B cell (primary cell): ENCODE measurements around the gene TAS2R39. TPM values are rescaled to one million over a fixed set of nuclear protein-coding genes. Genes with fewer than 3 reads are reported as not detected.

ENCODE experiments used
- ATAC-seq: fragments of 200-7000 bp; cut with Tn5 transposase; one replicate; pipeline ENCODE4 v1.10.0; 2021; ENCODE audit warnings: low read depth, mild to moderate bottlenecking, moderate number of reproducible peaks, moderate library complexity
- CTCF ChIA-PET: fragments of 350-600 bp; sonication (Branson Sonifier 250); formaldehyde crosslinking; loops from one replicate; lab custom pipeline; 2021; ENCODE audit warnings: antibody characterized with exemption, inconsistent platforms; lab: Charles Lee
- POLR2A ChIA-PET: fragments of 350-600 bp; sonication (Branson Sonifier 250); formaldehyde crosslinking; loops from one replicate; lab custom pipeline; 2021; ENCODE audit warnings: antibody characterized with exemption; lab: Charles Lee
- DNase-seq: peaks from one replicate; pipeline ENCODE4 v3.0.0; 2013
- H2AFZ ChIP-seq: 2 replicates; pipeline ENCODE4 v1.6.1; 2012; ENCODE audit warnings: mild to moderate bottlenecking, low read depth, low read length; ENCODE audit not compliant: insufficient read depth, poor library complexity, severe bottlenecking
- H3K27ac ChIP-seq, 2 donors: 1 replicate in 1 of 2; 2 replicates in 1 of 2; pipeline ENCODE4 v1.5.1; 2012 to 2013; ENCODE audit warnings: low read length in 2 of 2, mild to moderate bottlenecking in 2 of 2, moderate library complexity in 1 of 2
- H3K27me3 ChIP-seq, 4 experiments: fragments of 200-600 bp in 1 of 4; sonication (generic) in 1 of 4; replicated peaks in 1 of 4; 1 replicate in 2 of 4; 2 replicates in 2 of 4; pipeline versions ENCODE4 v1.6.1 to v1.7.0; 2013 to 2016; ENCODE audit warnings: low read length in 3 of 4, mild to moderate bottlenecking in 2 of 4, mixed read lengths in 1 of 4, moderate library complexity in 1 of 4; ENCODE audit not compliant: insufficient read depth in 4 of 4, control insufficient read depth in 3 of 4; ENCODE audit errors: control extremely low read depth in 1 of 4
- H3K36me3 ChIP-seq, 2 experiments: replicated peaks in 1 of 2; 1 replicate in 1 of 2; 2 replicates in 1 of 2; pipeline versions ENCODE4 v1.6.1 to v1.7.1; 2013; ENCODE audit warnings: low read length in 1 of 2; ENCODE audit not compliant: insufficient read depth in 2 of 2, control insufficient read depth in 1 of 2; ENCODE audit errors: control extremely low read depth in 1 of 2, extremely low read depth in 1 of 2
- H3K4me1 ChIP-seq, 2 donors: fragments of 200-600 bp in 1 of 2; sonication (generic) in 1 of 2; 1 replicate in 1 of 2; 2 replicates in 1 of 2; pipeline versions ENCODE4 v1.5.1 to v1.6.1; 2013 to 2017; ENCODE audit warnings: low read length in 2 of 2; ENCODE audit not compliant: control insufficient read depth in 2 of 2, insufficient read depth in 2 of 2
- H3K4me2 ChIP-seq: replicated peaks from 2 replicates; pipeline ENCODE3; 2012; ENCODE audit warnings: mild to moderate bottlenecking, low read depth, low read length; ENCODE audit not compliant: poor library complexity, severe bottlenecking
- H3K4me3 ChIP-seq, 5 experiments: fragments of 200-600 bp in 1 of 5; sonication (generic) in 1 of 5; 1 replicate in 3 of 5; 2 replicates in 2 of 5; pipeline versions ENCODE4 v1.5.1 to v1.7.0; 2011 to 2016; ENCODE audit warnings: low read length in 4 of 5, mild to moderate bottlenecking in 4 of 5, low read depth in 2 of 5, control low read depth in 1 of 5, moderate library complexity in 1 of 5; ENCODE audit not compliant: insufficient read depth in 1 of 5; ENCODE audit errors: control extremely low read depth in 1 of 5, extremely low read depth in 1 of 5
- H3K79me2 ChIP-seq: fragments of 200-600 bp; sonication (generic); one replicate; pipeline ENCODE4 v1.6.0; 2016; ENCODE audit warnings: low read length; ENCODE audit not compliant: control insufficient read depth, insufficient read depth
- H3K9ac ChIP-seq: fragments of 200-600 bp; sonication (generic); 2 replicates; pipeline ENCODE4 v1.6.1; 2017; ENCODE audit warnings: mild to moderate bottlenecking, low read length, moderate library complexity
- H3K9me3 ChIP-seq, 3 donors: one replicate each; pipeline versions ENCODE4 v1.6.1 to v1.7.1; 2013; ENCODE audit warnings: low read length in 2 of 3; ENCODE audit not compliant: control insufficient read depth in 2 of 3, insufficient read depth in 1 of 3; ENCODE audit errors: control extremely low read depth in 1 of 3
- H4K20me1 ChIP-seq: 2 replicates; pipeline ENCODE4 v1.6.0; 2012; ENCODE audit warnings: mild to moderate bottlenecking, low read length; ENCODE audit not compliant: insufficient read depth, control insufficient read depth, poor library complexity, severe bottlenecking
- H3K27ac Mint-ChIP-seq: one replicate; pipeline ENCODE4 v1.8.0; 2021; ENCODE audit warnings: mixed read lengths
- H3K27me3 Mint-ChIP-seq: one replicate; pipeline ENCODE4 v1.8.0; 2021; ENCODE audit warnings: mixed read lengths
- H3K4me1 Mint-ChIP-seq: one replicate; pipeline ENCODE4 v1.8.0; 2021; ENCODE audit warnings: mixed read lengths
- H3K4me3 Mint-ChIP-seq: one replicate; pipeline ENCODE4 v1.8.0; 2021; ENCODE audit warnings: mixed read lengths
- H3K9me3 Mint-ChIP-seq: one replicate; pipeline ENCODE4 v1.8.0; 2022; ENCODE audit warnings: mixed read lengths; ENCODE audit not compliant: insufficient read depth
- EZH2 ChIP-seq: IDR thresholded peaks from 2 replicates; pipeline ENCODE4 v1.6.1; 2012; ENCODE audit warnings: borderline replicate concordance, low read depth, mild to moderate bottlenecking, moderate library complexity, low read length; ENCODE audit not compliant: insufficient read depth, poor library complexity, severe bottlenecking
- WGBS: methylation state at CpG from one replicate; pipeline ENCODE4 v1.1.5; 2013; ENCODE audit warnings: missing lambda C conversion rate; ENCODE audit not compliant: insufficient coverage; 5-methylcytosine and 5-hydroxymethylcytosine counted together
- intact Hi-C: fragments of 100-400 bp; cut with micrococcal nuclease; formaldehyde crosslinking; loops from one replicate; pipeline ENCODE4 v1.10.0; 2022
- polyA plus RNA-seq: library from polyadenylated mRNA; depleted of rRNA; stranded (reverse); fragments of >200 nt; gene quantifications from 2 replicates; pipeline ENCODE4 v1.2.3, GENCODE V29; 2012
- small RNA-seq: library from RNA; depleted of rRNA; stranded (forward); fragments of <200 nt; gene quantifications from one replicate; pipeline ENCODE3, GENCODE V24; 2012; ENCODE audit warnings: low replicate concordance, low read depth; ENCODE audit not compliant: insufficient read length
- total RNA-seq, 2 donors: library from RNA; stranded (reverse); fragments of 120-200 nt in 1 of 2; gene quantifications; 1 replicate in 1 of 2; 2 replicates in 1 of 2; pipeline versions ENCODE4 v1.2.3 to v1.2.4, GENCODE V29; 2013 to 2022
- TF ChIP-seq, protein P1 (sequence below): fragments of 200-600 bp; IDR thresholded peaks from one replicate; pipeline ENCODE4 v1.8.0; 2022; ENCODE audit warnings: antibody characterized with exemption, mild to moderate bottlenecking

TAS2R39 gene
- total and polyA plus RNA-seq, 2 donors (not counting 1 experiment from before 2014, with no cell fraction given): not detected

DNA sequence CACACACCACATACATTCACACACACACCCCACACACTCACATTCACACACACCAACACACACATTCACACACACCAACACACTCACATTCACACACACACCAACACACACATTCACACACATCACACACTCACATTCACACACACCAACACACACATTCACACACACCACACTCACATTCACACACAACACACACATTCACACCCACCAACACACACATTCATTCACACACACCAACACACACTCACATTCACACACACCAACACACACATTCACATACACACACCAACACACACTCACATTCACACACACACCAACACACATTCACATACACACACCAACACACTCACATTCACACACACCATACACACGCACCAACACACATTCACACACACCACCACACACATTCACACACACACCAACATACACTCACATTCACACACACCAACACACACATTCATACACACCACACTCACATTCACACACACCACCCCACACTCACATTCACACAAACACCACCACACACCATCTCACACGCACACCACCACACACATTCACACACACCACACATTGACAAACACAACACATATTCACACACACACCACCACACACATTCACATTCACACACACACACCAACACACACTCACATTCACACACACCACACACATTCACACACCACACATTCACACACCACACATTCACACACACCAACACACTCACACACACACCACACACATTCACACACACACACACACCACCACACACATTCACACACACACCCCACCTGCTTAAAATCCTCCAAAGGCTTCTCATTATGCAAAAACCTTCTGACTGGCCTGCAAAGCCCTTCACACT lies 47.6 kb downstream of the TAS2R39 start:
- no peaks in the 10 kb centered on the region for H3K4me1 ChIP-seq
- Mint-ChIP-seq H3K4me3 (no peak overlapping the region), H3K27me3 (peaks cover 13% of the 10 kb centered on the region), H3K4me1 (no peaks in the 10 kb centered on the region), H3K9me3 (peaks cover under 1% of the 10 kb centered on the region), H3K27ac (no peak overlapping the region)
- ChIA-PET POLR2A (no interaction called here), CTCF (interaction anchor here (1.4 to 2.2 kb wide), 3 partner anchors 10 to 48 kb away, joined by 3 to 22 read pairs (median 10); no protein-coding TSS in a partner anchor)
- H2AFZ ChIP-seq: no peak overlapping the region
- H3K36me3 ChIP-seq: no peaks in the 10 kb centered on the region
- intact Hi-C loops: no loop called here
- no peak for ATAC-seq
- DNase-seq: no peak
- H4K20me1 ChIP-seq: no peaks in the 10 kb centered on the region
- peaks cover 0 to 4% (median under 1%) of the 10 kb centered on the region in 3 donors for H3K9me3 ChIP-seq
- 96% methylated on average over 2 of the region's 2 CpGs for WGBS
- H3K4me3 ChIP-seq: no peak overlapping the region
- H3K9ac ChIP-seq: no peak overlapping the region
- H3K79me2 ChIP-seq: no peaks in the 10 kb centered on the region
- peaks cover 0 to 4% (median 0%) of the 10 kb centered on the region in 4 experiments for H3K27me3 ChIP-seq
- no peak overlapping the region for H3K4me2 ChIP-seq
- TF ChIP-seq EZH2: no peak
- TF ChIP-seq, protein P1, sequence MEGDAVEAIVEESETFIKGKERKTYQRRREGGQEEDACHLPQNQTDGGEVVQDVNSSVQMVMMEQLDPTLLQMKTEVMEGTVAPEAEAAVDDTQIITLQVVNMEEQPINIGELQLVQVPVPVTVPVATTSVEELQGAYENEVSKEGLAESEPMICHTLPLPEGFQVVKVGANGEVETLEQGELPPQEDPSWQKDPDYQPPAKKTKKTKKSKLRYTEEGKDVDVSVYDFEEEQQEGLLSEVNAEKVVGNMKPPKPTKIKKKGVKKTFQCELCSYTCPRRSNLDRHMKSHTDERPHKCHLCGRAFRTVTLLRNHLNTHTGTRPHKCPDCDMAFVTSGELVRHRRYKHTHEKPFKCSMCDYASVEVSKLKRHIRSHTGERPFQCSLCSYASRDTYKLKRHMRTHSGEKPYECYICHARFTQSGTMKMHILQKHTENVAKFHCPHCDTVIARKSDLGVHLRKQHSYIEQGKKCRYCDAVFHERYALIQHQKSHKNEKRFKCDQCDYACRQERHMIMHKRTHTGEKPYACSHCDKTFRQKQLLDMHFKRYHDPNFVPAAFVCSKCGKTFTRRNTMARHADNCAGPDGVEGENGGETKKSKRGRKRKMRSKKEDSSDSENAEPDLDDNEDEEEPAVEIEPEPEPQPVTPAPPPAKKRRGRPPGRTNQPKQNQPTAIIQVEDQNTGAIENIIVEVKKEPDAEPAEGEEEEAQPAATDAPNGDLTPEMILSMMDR: no peak
- no peak overlapping the region for H3K27ac ChIP-seq

Small RNA genes within 50 kb of the gene (small RNA-seq; reads per million reads assigned to genes)
- not detected for gene AC073342.3

Other genes with a start within 250 kb of the TAS2R39 start
- gene TRPV5, start 249.7 kb upstream of the TAS2R39 start, total RNA-seq: not detected in 2 replicates
- gene TRPV5, start 249.7 kb upstream of the TAS2R39 start, polyA plus RNA-seq: 0.03 TPM in 1 of 2 replicates, not detected in the other
- gene LLCFC1, start 243.9 kb upstream of the TAS2R39 start, total RNA-seq: not detected in 2 replicates
- gene LLCFC1, start 243.9 kb upstream of the TAS2R39 start, polyA plus RNA-seq: not detected in 2 replicates
- gene KEL, start 221.1 kb upstream of the TAS2R39 start, total RNA-seq: 0.46 and 0.71 TPM in 2 replicates
- 0.27 and 0.48 TPM in 2 replicates for gene KEL, start 221.1 kb upstream of the TAS2R39 start, polyA plus RNA-seq
- not detected in 2 replicates for gene OR9A2, start 156.3 kb upstream of the TAS2R39 start, total RNA-seq
- gene OR9A2, start 156.3 kb upstream of the TAS2R39 start, polyA plus RNA-seq: not detected in 2 replicates
- not detected in 2 replicates for gene OR6V1, start 131.1 kb upstream of the TAS2R39 start, total RNA-seq
- not detected in 2 replicates for gene OR6V1, start 131.1 kb upstream of the TAS2R39 start, polyA plus RNA-seq
- gene PIP, start 51.3 kb upstream of the TAS2R39 start, total RNA-seq: not detected in 2 replicates
- not detected in 2 replicates for gene PIP, start 51.3 kb upstream of the TAS2R39 start, polyA plus RNA-seq
- not detected in 2 replicates for gene TAS2R40, start 38.6 kb downstream of the TAS2R39 start, total RNA-seq
- gene TAS2R40, start 38.6 kb downstream of the TAS2R39 start, polyA plus RNA-seq: not detected in 2 replicates
- gene GSTK1, start 80.0 kb downstream of the TAS2R39 start, total RNA-seq: 181 and 183 TPM in 2 replicates
- 315 and 355 TPM in 2 replicates for gene GSTK1, start 80.0 kb downstream of the TAS2R39 start, polyA plus RNA-seq
- gene TMEM139, start 101.5 kb downstream of the TAS2R39 start, total RNA-seq: not detected in 2 replicates
- gene TMEM139, start 101.5 kb downstream of the TAS2R39 start, polyA plus RNA-seq: 0.12 and 0.25 TPM in 2 replicates
- gene CASP2, start 104.9 kb downstream of the TAS2R39 start, total RNA-seq: 66.5 and 71.1 TPM in 2 replicates
- gene CASP2, start 104.9 kb downstream of the TAS2R39 start, polyA plus RNA-seq: 29.2 and 54.9 TPM in 2 replicates
- not detected in 2 replicates for gene CLCN1, start 132.7 kb downstream of the TAS2R39 start, total RNA-seq
- gene CLCN1, start 132.7 kb downstream of the TAS2R39 start, polyA plus RNA-seq: not detected in 2 replicates
- 0.05 and 0.12 TPM in 2 replicates for gene FAM131B, start 179.3 kb downstream of the TAS2R39 start, total RNA-seq
- gene FAM131B, start 179.3 kb downstream of the TAS2R39 start, polyA plus RNA-seq: not detected in 2 replicates
- gene ZYX, start 197.9 kb downstream of the TAS2R39 start, total RNA-seq: 53.8 and 55.2 TPM in 2 replicates
- 22.2 and 32.3 TPM in 2 replicates for gene ZYX, start 197.9 kb downstream of the TAS2R39 start, polyA plus RNA-seq
- gene EPHA1, start 225.4 kb downstream of the TAS2R39 start, total RNA-seq: 0.12 and 0.49 TPM in 2 replicates
- 0.39 and 0.50 TPM in 2 replicates for gene EPHA1, start 225.4 kb downstream of the TAS2R39 start, polyA plus RNA-seq